HAP-1 (cell line): ENCODE data around the gene CDH13.

Source experiments
- DNase-seq, 2 experiments: peaks; one replicate each; pipeline ENCODE4 v3.0.0-alpha.2; 2016 to 2020; ENCODE audit warnings: low spot score in 2 of 2
- H3K27me3 ChIP-seq: fragments of 250-450 bp; sonication (Bioruptor Pico); 2 replicates; pipeline ENCODE4 v1.5.1; 2020; ENCODE audit warnings: low read depth, mild to moderate bottlenecking, moderate library complexity
- H3K36me3 ChIP-seq: fragments of 250-450 bp; sonication (Bioruptor Pico); replicated peaks from 2 replicates; pipeline ENCODE4 v1.5.1; 2020; ENCODE audit warnings: mild to moderate bottlenecking
- H3K4me1 ChIP-seq: fragments of 250-450 bp; sonication (Bioruptor Pico); 2 replicates; pipeline ENCODE4 v1.5.1; 2020; ENCODE audit warnings: mild to moderate bottlenecking
- H3K4me3 ChIP-seq: fragments of 250-450 bp; sonication (Bioruptor Pico); 2 replicates; pipeline ENCODE4 v1.5.1; 2020; ENCODE audit warnings: mild to moderate bottlenecking, moderate library complexity
- H3K9me3 ChIP-seq: fragments of 250-450 bp; sonication (Bioruptor Pico); 2 replicates; pipeline ENCODE4 v1.5.1; 2020; ENCODE audit warnings: mild to moderate bottlenecking, moderate library complexity
- in situ Hi-C: fragments of 300-500 bp; cut with MboI; formaldehyde crosslinking; loops from 3 replicates; pipeline ENCODE4 v1.14.3; 2020; ENCODE audit warnings: low sequenced_read_pairs, inconsistent platforms, mixed read lengths

CDH13 gene

DNA sequence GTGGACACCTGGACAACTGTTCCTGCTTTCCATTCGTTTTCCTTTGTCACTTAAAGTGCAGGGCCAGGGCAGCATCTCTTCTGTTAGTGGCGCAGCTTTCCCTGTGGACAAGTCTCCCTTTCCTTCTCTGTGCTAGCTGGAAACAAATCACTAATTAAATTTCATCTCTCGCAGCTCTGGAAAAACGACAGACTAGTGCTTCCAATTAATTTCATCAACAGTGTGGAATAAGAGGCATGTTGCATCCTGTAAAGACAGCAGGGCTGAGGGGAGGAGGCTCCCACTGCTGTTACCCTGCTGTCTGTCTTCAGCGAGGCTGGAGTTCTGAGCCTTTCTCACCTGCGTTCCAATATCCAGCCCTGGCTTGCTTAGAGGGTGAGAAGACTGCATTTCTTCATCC, 828.9 kb downstream of the CDH13 start:
- Histone ChIP-seq H3K4me3 (no peak overlapping the region), H3K4me1 (no peaks in the 10 kb centered on the region), H3K27me3 (no peaks in the 10 kb centered on the region), H3K9me3 (no peaks in the 10 kb centered on the region), H3K36me3 (no peaks in the 10 kb centered on the region)
- in situ Hi-C loops = no loop called here
- no peak for DNase-seq

- no peak for DNase-seq
- H3K4me3 ChIP-seq = no peak overlapping the region
- in situ Hi-C loops = no loop called here
- H3K36me3 ChIP-seq = no peaks in the 10 kb centered on the region
- H3K27me3 ChIP-seq = no peaks in the 10 kb centered on the region
- no peaks in the 10 kb centered on the region for H3K4me1 ChIP-seq
- H3K9me3 ChIP-seq = no peaks in the 10 kb centered on the region
Observed at GRCh38 chr16:83456934-83457333, 830.2 kb downstream of the CDH13 start.

- Histone ChIP-seq H3K4me1 (no peaks in the 10 kb centered on the region), H3K27me3 (no peaks in the 10 kb centered on the region), H3K4me3 (no peak overlapping the region), H3K36me3 (no peaks in the 10 kb centered on the region), H3K9me3 (no peaks in the 10 kb centered on the region)
- no peak for DNase-seq
- in situ Hi-C loops = no loop called here
Observed at GRCh38 chr16:83458612-83459011, 831.8 kb downstream of the CDH13 start.

- in situ Hi-C loops = no loop called here
- DNase-seq = peak in 1 of 2 experiments; percentile 4
- no peaks in the 10 kb centered on the region for H3K27me3 ChIP-seq
- no peaks in the 10 kb centered on the region for H3K4me1 ChIP-seq
- H3K4me3 ChIP-seq = no peak overlapping the region
- no peaks in the 10 kb centered on the region for H3K9me3 ChIP-seq
- no peaks in the 10 kb centered on the region for H3K36me3 ChIP-seq
Observed at GRCh38 chr16:83464991-83465390, 838.2 kb downstream of the CDH13 start.

GRCh38 chr16:83470416-83470815, 843.6 kb downstream of the CDH13 start:
- no peaks in the 10 kb centered on the region for H3K36me3 ChIP-seq
- H3K4me1 ChIP-seq = no peaks in the 10 kb centered on the region
- H3K9me3 ChIP-seq = no peaks in the 10 kb centered on the region
- no peaks in the 10 kb centered on the region for H3K27me3 ChIP-seq
- H3K4me3 ChIP-seq = no peak overlapping the region
- DNase-seq = no peak
- in situ Hi-C loops = no loop called here

DNA sequence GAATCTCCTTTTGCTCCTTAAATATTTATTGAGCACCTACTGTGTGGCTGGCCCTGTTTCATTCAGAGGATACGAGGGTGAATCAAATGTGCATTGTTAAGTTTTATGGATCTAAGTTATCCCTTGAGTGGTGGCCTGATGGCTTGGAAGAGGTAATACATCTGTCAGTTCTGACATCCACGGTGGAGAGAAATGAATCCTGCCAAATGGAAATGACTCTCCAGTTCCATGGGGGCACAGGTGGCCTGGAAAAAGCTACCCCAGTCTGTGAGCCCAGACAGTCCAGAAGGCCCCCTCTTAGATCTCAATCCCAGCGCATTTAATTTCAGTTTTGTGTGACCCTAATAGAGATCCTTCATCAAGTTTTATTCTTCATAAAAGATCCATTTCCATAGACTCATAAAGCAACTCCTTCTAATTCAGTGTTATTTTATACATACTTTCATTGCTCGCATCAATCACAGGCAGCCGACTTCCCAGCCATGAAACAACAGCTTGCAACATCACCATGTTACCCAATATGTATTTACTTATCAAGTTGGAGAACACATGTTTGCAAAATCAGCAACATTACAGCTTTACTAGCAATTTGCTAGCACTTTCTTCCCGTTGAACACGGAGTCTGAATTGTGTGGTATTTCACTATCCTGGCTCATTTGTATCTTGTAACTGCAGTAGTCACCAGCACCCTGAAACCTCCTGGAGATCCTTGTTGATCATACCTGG, 846.2 kb downstream of the CDH13 start:
- Histone ChIP-seq H3K4me1 (no peaks in the 10 kb centered on the region), H3K9me3 (no peaks in the 10 kb centered on the region), H3K4me3 (no peak overlapping the region), H3K36me3 (no peaks in the 10 kb centered on the region), H3K27me3 (no peaks in the 10 kb centered on the region)
- DNase-seq = no peak
- in situ Hi-C loops = no loop called here

GRCh38 chr16:83473926-83474650, 847.3 kb downstream of the CDH13 start:
- no peaks in the 10 kb centered on the region for H3K9me3 ChIP-seq
- H3K4me1 ChIP-seq = no peaks in the 10 kb centered on the region
- H3K36me3 ChIP-seq = no peaks in the 10 kb centered on the region
- H3K27me3 ChIP-seq = no peaks in the 10 kb centered on the region
- DNase-seq = no peak
- H3K4me3 ChIP-seq = no peak overlapping the region
- in situ Hi-C loops = no loop called here

DNA sequence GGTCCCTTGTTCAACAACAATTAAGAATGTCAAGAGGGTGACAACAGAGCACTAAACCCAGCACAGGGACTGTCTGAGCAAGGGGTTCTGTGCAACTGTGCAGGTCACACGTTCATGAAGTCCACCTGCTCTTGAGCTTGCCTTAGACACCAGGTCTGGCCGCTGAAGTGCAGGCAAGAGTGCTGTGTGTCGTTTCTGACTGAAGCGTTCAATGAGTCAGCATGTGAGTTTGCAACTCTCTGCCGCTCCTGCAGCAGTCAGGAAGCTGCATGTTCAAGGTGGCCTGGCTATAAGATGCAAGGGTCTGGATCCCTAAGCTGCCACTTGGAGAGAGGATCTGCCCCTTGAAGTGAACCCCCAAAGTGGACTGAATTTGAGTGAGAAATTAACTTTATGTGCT, 848.3 kb downstream of the CDH13 start:
- H3K36me3 ChIP-seq = no peaks in the 10 kb centered on the region
- H3K9me3 ChIP-seq = no peaks in the 10 kb centered on the region
- no peaks in the 10 kb centered on the region for H3K4me1 ChIP-seq
- DNase-seq = no peak
- in situ Hi-C loops = no loop called here
- no peaks in the 10 kb centered on the region for H3K27me3 ChIP-seq
- no peak overlapping the region for H3K4me3 ChIP-seq

DNA sequence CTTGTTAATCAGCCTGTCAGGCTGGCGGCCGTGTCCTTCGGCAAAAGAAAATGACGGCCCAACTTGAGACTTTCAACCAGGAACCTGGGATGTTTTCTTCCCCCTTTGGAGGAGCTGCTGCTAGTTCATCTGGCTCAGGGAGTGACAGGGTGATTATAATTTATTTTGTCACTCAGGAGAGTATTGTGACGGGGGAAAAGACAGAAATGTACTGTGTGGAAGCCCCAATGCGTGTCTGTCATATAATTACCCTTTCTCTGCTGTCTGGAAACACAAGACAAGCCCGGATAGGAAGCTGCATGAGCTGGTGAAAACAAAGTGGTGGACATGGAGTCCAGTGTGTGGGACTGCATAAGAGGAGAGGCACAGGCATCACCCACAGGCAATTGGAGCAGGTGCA, 854.8 kb downstream of the CDH13 start:
- H3K27me3 ChIP-seq = no peaks in the 10 kb centered on the region
- in situ Hi-C loops = no loop called here
- H3K36me3 ChIP-seq = no peaks in the 10 kb centered on the region
- no peak for DNase-seq
- H3K9me3 ChIP-seq = no peaks in the 10 kb centered on the region
- no peak overlapping the region for H3K4me3 ChIP-seq
- H3K4me1 ChIP-seq = no peaks in the 10 kb centered on the region

GRCh38 chr16:83482545-83483162, 855.9 kb downstream of the CDH13 start:
- Histone ChIP-seq H3K27me3 (no peaks in the 10 kb centered on the region), H3K4me3 (no peak overlapping the region), H3K36me3 (no peaks in the 10 kb centered on the region), H3K4me1 (no peaks in the 10 kb centered on the region), H3K9me3 (no peaks in the 10 kb centered on the region)
- in situ Hi-C loops = no loop called here
- DNase-seq = no peak

- in situ Hi-C loops = no loop called here
- no peaks in the 10 kb centered on the region for H3K4me1 ChIP-seq
- DNase-seq = no peak
Observed at GRCh38 chr16:83490073-83490472, 863.3 kb downstream of the CDH13 start.

GRCh38 chr16:83494459-83494858, 867.7 kb downstream of the CDH13 start:
- DNase-seq = no peak
- Histone ChIP-seq H3K9me3 (no peaks in the 10 kb centered on the region), H3K36me3 (no peaks in the 10 kb centered on the region), H3K4me1 (no peaks in the 10 kb centered on the region), H3K27me3 (0 out of 2 replicates have a peak, but pooled peaks cover 3% of the 10 kb centered on the region), H3K4me3 (no peak overlapping the region)
- in situ Hi-C loops = no loop called here

More at GRCh38 chr16:83490073-83490472, 863.3 kb downstream of the CDH13 start:
- 0 out of 2 replicates have a peak, but pooled peaks cover 3% of the 10 kb centered on the region for H3K27me3 ChIP-seq
- H3K9me3 ChIP-seq = no peaks in the 10 kb centered on the region
- no peaks in the 10 kb centered on the region for H3K36me3 ChIP-seq
- H3K4me3 ChIP-seq = no peak overlapping the region

DNA sequence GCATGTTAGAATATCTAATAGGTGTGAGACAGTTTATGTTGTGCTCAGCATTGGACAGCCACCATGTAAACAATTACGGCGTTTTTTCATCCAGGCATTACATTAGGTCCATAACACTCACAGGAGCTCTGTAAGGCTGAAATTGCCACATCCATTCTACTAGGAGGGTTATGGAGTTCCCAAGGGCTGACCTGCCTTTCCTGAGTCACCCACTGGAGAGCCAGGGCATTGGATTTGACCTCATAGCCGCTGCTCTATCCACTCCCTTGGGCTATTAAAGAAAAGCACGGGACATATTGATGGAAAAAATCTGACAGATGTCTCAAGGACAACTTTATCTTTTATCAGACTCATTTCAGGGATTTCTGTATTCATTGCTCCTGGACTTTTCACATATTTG, 874.7 kb downstream of the CDH13 start:
- no peaks in the 10 kb centered on the region for H3K27me3 ChIP-seq
- DNase-seq = no peak
- no peaks in the 10 kb centered on the region for H3K9me3 ChIP-seq
- H3K4me1 ChIP-seq = no peaks in the 10 kb centered on the region
- no peaks in the 10 kb centered on the region for H3K36me3 ChIP-seq
- no peak overlapping the region for H3K4me3 ChIP-seq
- in situ Hi-C loops = no loop called here

- H3K4me1 ChIP-seq = no peaks in the 10 kb centered on the region
- no peaks in the 10 kb centered on the region for H3K36me3 ChIP-seq
- no peaks in the 10 kb centered on the region for H3K27me3 ChIP-seq
- H3K4me3 ChIP-seq = no peak overlapping the region
- DNase-seq = no peak
- in situ Hi-C loops = no loop called here
- H3K9me3 ChIP-seq = no peaks in the 10 kb centered on the region
Observed at GRCh38 chr16:83508295-83508694, 881.5 kb downstream of the CDH13 start.
